ENCODE measurements around the gene BIRC6. TPM values are rescaled to one million over a fixed set of nuclear protein-coding genes. Genes with fewer than 3 reads are reported as not detected.
"Not testable (repeated sequence)": the region's sequence is repeated elsewhere in the genome, so short reads cannot be mapped to it uniquely, and the experiment has no call there.

The BIRC6 gene
- polyA plus RNA-seq, 1 experiment: 53.7 TPM

GRCh38 chr2:32452338-32453064 lies 95.7 kb downstream of the BIRC6 start:
- no peak for DNase-seq (ENCODE audit: low read depth)
- TF ChIP-seq CTCF (IDR thresholded peaks at IDR 0.05; ENCODE audit: insufficient read depth, low read depth, low read length): no peak
- Histone ChIP-seq H3K27me3 (ENCODE audit: control insufficient read depth, insufficient read depth, low read length) (no peaks in the 10 kb centered on the region), H3K4me3 (ENCODE audit: low read depth, low read length) (no peak overlapping the region), H3K36me3 (ENCODE audit: control insufficient read depth, insufficient read depth, low read length) (no peaks in the 10 kb centered on the region; the same call in 1 of the 2 replicates)
- CTCF ChIA-PET: interaction anchor here (1.3 kb wide), 1 partner anchor 77 kb away, joined by 3 read pairs; no protein-coding TSS in a partner anchor
- POLR2A ChIA-PET: no interaction called here

- no peak for TF ChIP-seq CTCF (IDR thresholded peaks at IDR 0.05; ENCODE audit: insufficient read depth, low read depth, low read length)
- H3K36me3 ChIP-seq (ENCODE audit: control insufficient read depth, insufficient read depth, low read length): no peaks in the 10 kb centered on the region; the same call in 1 of the 2 replicates
- DNase-seq (ENCODE audit: low read depth): no peak
- no peaks in the 10 kb centered on the region for H3K27me3 ChIP-seq (ENCODE audit: control insufficient read depth, insufficient read depth, low read length)
- no peak overlapping the region for H3K4me3 ChIP-seq (ENCODE audit: low read depth, low read length)
- ChIA-PET POLR2A (no interaction called here), CTCF (interaction anchor here (1.3 kb wide), 1 partner anchor 76 kb away, joined by 3 read pairs; no protein-coding TSS in a partner anchor)
Observed at GRCh38 chr2:32453242-32454062, 96.6 kb downstream of the BIRC6 start.

- Histone ChIP-seq H3K36me3 (ENCODE audit: control insufficient read depth, insufficient read depth, low read length) (no peaks in the 10 kb centered on the region; the same call in 1 of the 2 replicates), H3K4me3 (ENCODE audit: low read depth, low read length) (no peak overlapping the region), H3K27me3 (ENCODE audit: control insufficient read depth, insufficient read depth, low read length) (no peaks in the 10 kb centered on the region)
- TF ChIP-seq CTCF (IDR thresholded peaks at IDR 0.05; ENCODE audit: insufficient read depth, low read depth, low read length): no peak
- POLR2A ChIA-PET: no interaction called here
- DNase-seq (ENCODE audit: low read depth): no peak
- CTCF ChIA-PET: no interaction called here
Observed at GRCh38 chr2:32455816-32456215, 99.0 kb downstream of the BIRC6 start.

GRCh38 chr2:32456808-32457207 lies 100.0 kb downstream of the BIRC6 start:
- ChIA-PET POLR2A (no interaction called here), CTCF (interaction anchor here (1.0 kb wide), 1 partner anchor 12 kb away, joined by 3 read pairs; no protein-coding TSS in a partner anchor)
- no peaks in the 10 kb centered on the region for H3K27me3 ChIP-seq (ENCODE audit: control insufficient read depth, insufficient read depth, low read length)
- DNase-seq (ENCODE audit: low read depth): no peak
- no peaks in the 10 kb centered on the region; the same call in 1 of the 2 replicates for H3K36me3 ChIP-seq (ENCODE audit: control insufficient read depth, insufficient read depth, low read length)
- no peak for TF ChIP-seq CTCF (IDR thresholded peaks at IDR 0.05; ENCODE audit: insufficient read depth, low read depth, low read length)
- H3K4me3 ChIP-seq (ENCODE audit: low read depth, low read length): no peak overlapping the region

GRCh38 chr2:32457814-32458213 lies 101.0 kb downstream of the BIRC6 start:
- no peak for TF ChIP-seq CTCF (IDR thresholded peaks at IDR 0.05; ENCODE audit: insufficient read depth, low read depth, low read length)
- no peak for DNase-seq (ENCODE audit: low read depth)
- Histone ChIP-seq H3K27me3 (ENCODE audit: control insufficient read depth, insufficient read depth, low read length) (no peaks in the 10 kb centered on the region), H3K4me3 (ENCODE audit: low read depth, low read length) (no peak overlapping the region), H3K36me3 (ENCODE audit: control insufficient read depth, insufficient read depth, low read length) (no peaks in the 10 kb centered on the region)
- ChIA-PET CTCF (interaction anchor here (1.0 kb wide), 1 partner anchor 13 kb away, joined by 3 read pairs; no protein-coding TSS in a partner anchor), POLR2A (no interaction called here)

GRCh38 chr2:32460861-32461260 lies 104.0 kb downstream of the BIRC6 start:
- CTCF ChIA-PET: not testable (repeated sequence)

More at GRCh38 chr2:32460861-32461260, 104.0 kb downstream of the BIRC6 start:
- POLR2A ChIA-PET; DNase-seq (ENCODE audit: low read depth); H3K4me3 ChIP-seq (ENCODE audit: low read depth, low read length); H3K36me3 ChIP-seq (ENCODE audit: control insufficient read depth, insufficient read depth, low read length); H3K27me3 ChIP-seq (ENCODE audit: control insufficient read depth, insufficient read depth, low read length): not testable (repeated sequence)
